Transverse colon (tissue), 4 donors: ENCODE results near the gene CAMK2B. TPM values are rescaled to one million over a fixed set of nuclear protein-coding genes. Genes with fewer than 3 reads are reported as not detected.
"Not testable (repeated sequence)": the region's sequence is repeated elsewhere in the genome, so short reads cannot be mapped to it uniquely, and the experiment has no call there.

Source experiments
- DNase-seq: peaks from one replicate; pipeline ENCODE4 v3.0.0-alpha.2; 2019
- H3K27ac ChIP-seq, 4 donors: fragments of 200-600 bp; sonication (generic); 2 replicates each; pipeline ENCODE4 v1.5.1; 2016 to 2018; ENCODE audit warnings: inconsistent platforms in 4 of 4
- H3K27me3 ChIP-seq: fragments of 200-600 bp; sonication (generic); 2 replicates; pipeline ENCODE4 v1.5.1; 2017; ENCODE audit warnings: inconsistent platforms
- H3K36me3 ChIP-seq, 4 donors: fragments of 200-600 bp; sonication (generic); 2 replicates each; pipeline ENCODE4 v1.5.1; 2017 to 2019; ENCODE audit warnings: inconsistent platforms in 4 of 4
- H3K4me1 ChIP-seq, 4 donors: fragments of 200-600 bp; sonication (generic); 2 replicates each; pipeline ENCODE4 v1.5.1; 2017 to 2020; ENCODE audit warnings: inconsistent platforms in 4 of 4
- H3K4me3 ChIP-seq, 4 donors: fragments of 200-600 bp; sonication (generic); 1 replicate in 1 of 4; 2 replicates in 3 of 4; pipeline versions ENCODE4 v1.5.1 to v1.6.1; 2017 to 2019; ENCODE audit warnings: inconsistent platforms in 4 of 4
- H3K9me3 ChIP-seq, 2 donors: fragments of 200-600 bp; sonication (generic); 2 replicates each; pipeline ENCODE4 v1.5.1; 2017 to 2019; ENCODE audit warnings: inconsistent platforms in 2 of 2
- CTCF ChIP-seq, 5 experiments: fragments of 200-600 bp in 3 of 5; fragments of 450-650 bp in 2 of 5; sonication (generic) in 3 of 5; IDR thresholded peaks; 1 replicate in 2 of 5; 2 replicates in 3 of 5; pipeline ENCODE4 v1.5.1; 2016 to 2017; ENCODE audit warnings: antibody characterized with exemption in 5 of 5, inconsistent platforms in 3 of 5, mild to moderate bottlenecking in 2 of 5, moderate library complexity in 1 of 5
- EP300 ChIP-seq: sonication (generic); formaldehyde crosslinking; IDR thresholded peaks from one replicate; pipeline ENCODE4 v1.6.1; 2017; ENCODE audit warnings: antibody characterized with exemption, low read depth
- POLR2A ChIP-seq: fragments of 450-650 bp; IDR thresholded peaks from one replicate; pipeline ENCODE4 v1.6.1; 2016; ENCODE audit warnings: antibody characterized with exemption, mild to moderate bottlenecking, moderate library complexity
- POLR2AphosphoS5 ChIP-seq, 3 donors: sonication (generic); formaldehyde crosslinking; IDR thresholded peaks; one replicate each; pipeline ENCODE4 v1.6.1; 2016; ENCODE audit warnings: antibody characterized with exemption in 3 of 3
- WGBS, 2 donors: methylation state at CpG; one replicate each; pipeline ENCODE4 v1.1.5; 2018; ENCODE audit warnings: low coverage in 1 of 2; 5-methylcytosine and 5-hydroxymethylcytosine counted together
- in situ Hi-C, 4 donors: fragments of 200-750 bp; cut with MboI; loops; one replicate each; pipeline versions ENCODE4 v1.15.0 to v1.15.1; 2017; ENCODE audit warnings: low sequenced_read_pairs in 3 of 4, low pct_ligation_motif_present in 1 of 4, low pct_unique_long_range_greater_than_20kb in 1 of 4
- intact Hi-C: fragments of 100-400 bp; cut with DNase I; formaldehyde crosslinking; loops from one replicate; pipeline ENCODE4 v1.15.1; 2023; ENCODE audit warnings: low total_unique reads
- total RNA-seq, 4 donors: library from RNA; depleted of rRNA; stranded (reverse); fragments of >200 nt; gene quantifications; one replicate each; pipeline ENCODE4 v1.1.0, GENCODE V29; 2016

CAMK2B gene
- total RNA-seq, 4 donors from 2014 or later = 0.16 to 2.8 (median 0.27) TPM; not detected in 1

GRCh38 chr7:44172803-44173424, 152.5 kb downstream of the CAMK2B start:
- no peak overlapping the region for H3K27ac ChIP-seq
- intact Hi-C loops = no loop called here
- no peak for TF ChIP-seq POLR2A
- no peak for TF ChIP-seq CTCF (IDR thresholded peaks at IDR 0.05)
- TF ChIP-seq POLR2AphosphoS5 (IDR thresholded peaks at IDR 0.05) = no peak
- no peak for TF ChIP-seq EP300
- H3K4me1 ChIP-seq = no peaks in the 10 kb centered on the region
- WGBS, 2 donors = 87 to 90% methylated on average over 6 of the region's 6 CpGs
- in situ Hi-C loops = no loop called here
- H3K36me3 ChIP-seq = no peaks in the 10 kb centered on the region
- no peak overlapping the region for H3K4me3 ChIP-seq
- H3K9me3 ChIP-seq = no peaks in the 10 kb centered on the region
- H3K27me3 ChIP-seq = no peaks in the 10 kb centered on the region
- no peak for DNase-seq

GRCh38 chr7:44172352-44172751, 153.0 kb downstream of the CAMK2B start:
- in situ Hi-C loops (no loop called here), intact Hi-C loops (no loop called here)
- no peaks in the 10 kb centered on the region for H3K36me3 ChIP-seq
- no peak for DNase-seq
- no peaks in the 10 kb centered on the region for H3K27me3 ChIP-seq
- TF ChIP-seq POLR2AphosphoS5 (IDR thresholded peaks at IDR 0.05) (no peak), POLR2A (no peak), CTCF (IDR thresholded peaks at IDR 0.05) (no peak), EP300 (no peak)
- no peaks in the 10 kb centered on the region for H3K4me1 ChIP-seq
- H3K27ac ChIP-seq = no peak overlapping the region
- no peaks in the 10 kb centered on the region for H3K9me3 ChIP-seq
- H3K4me3 ChIP-seq = no peak overlapping the region

GRCh38 chr7:44171901-44172300, 153.5 kb downstream of the CAMK2B start:
- H3K9me3 ChIP-seq, DNase-seq, H3K27ac ChIP-seq, H3K4me3 ChIP-seq, H3K27me3 ChIP-seq, H3K4me1 ChIP-seq, intact Hi-C loops, H3K36me3 ChIP-seq, in situ Hi-C loops: not testable (repeated sequence)
- 93 to 97% methylated on average over 7 to 9 of the region's 9 CpGs for WGBS, 2 donors

GRCh38 chr7:44167920-44168319, 157.5 kb downstream of the CAMK2B start:
- H3K36me3 ChIP-seq = no peaks in the 10 kb centered on the region
- in situ Hi-C loops = no loop called here
- TF ChIP-seq POLR2A = no peak
- no peak for TF ChIP-seq EP300
- no peak for TF ChIP-seq POLR2AphosphoS5 (IDR thresholded peaks at IDR 0.05)
- no peak for TF ChIP-seq CTCF (IDR thresholded peaks at IDR 0.05)

More at GRCh38 chr7:44167920-44168319, 157.5 kb downstream of the CAMK2B start:
- Histone ChIP-seq H3K4me1 (no peaks in the 10 kb centered on the region), H3K4me3 (no peak overlapping the region), H3K9me3 (no peaks in the 10 kb centered on the region), H3K27me3 (no peaks in the 10 kb centered on the region), H3K27ac (no peak overlapping the region)
- no peak for DNase-seq
- intact Hi-C loops = no loop called here

Other genes starting within 250 kb of the CAMK2B start
- gene POLM, start 243.1 kb downstream of the CAMK2B start, total RNA-seq = 100 to 1,000 TPM in 2 of 4 donors, 10 to 100 TPM in 2; 54.3 to 340 (median 81.1) TPM
- 100 to 1,000 TPM in 1 of 4 donors, 10 to 100 TPM in 3; 33.9 to 151 (median 89.0) TPM for gene AEBP1, start 221.2 kb downstream of the CAMK2B start, total RNA-seq
- 10 to 100 TPM; 20.1 to 32.7 (median 22.7) TPM for gene POLD2, start 202.0 kb downstream of the CAMK2B start, total RNA-seq
- gene MYL7, start 184.3 kb downstream of the CAMK2B start, total RNA-seq = not detected
- gene GCK, start 136.2 kb downstream of the CAMK2B start, total RNA-seq = under 1 TPM in 2 of 4 donors, not detected in 2; 0.16 to 0.96 TPM
- 10 to 100 TPM; 46.6 to 80.1 (median 68.0) TPM for gene YKT6, start 124.6 kb downstream of the CAMK2B start, total RNA-seq
- 10 to 100 TPM; 31.9 to 76.7 (median 38.6) TPM for gene NUDCD3, start 165.1 kb upstream of the CAMK2B start, total RNA-seq
- gene NPC1L1, start 215.7 kb upstream of the CAMK2B start, total RNA-seq = under 1 TPM in 1 of 4 donors, not detected in 3; 0.48 TPM
- gene DDX56, start 248.3 kb upstream of the CAMK2B start, total RNA-seq = 100 to 1,000 TPM in 1 of 4 donors, 10 to 100 TPM in 3; 41.1 to 202 (median 42.3) TPM